ENCODE results near the gene IGF2BP1. TPM values are rescaled to one million over a fixed set of nuclear protein-coding genes. Genes with fewer than 3 reads are reported as not detected.
"Not testable (repeated sequence)": the region's sequence is repeated elsewhere in the genome, so short reads cannot be mapped to it uniquely, and the experiment has no call there.

IGF2BP1 gene
- total RNA-seq, 1 experiment from 2014 or later, result 6.4 TPM

DNA sequence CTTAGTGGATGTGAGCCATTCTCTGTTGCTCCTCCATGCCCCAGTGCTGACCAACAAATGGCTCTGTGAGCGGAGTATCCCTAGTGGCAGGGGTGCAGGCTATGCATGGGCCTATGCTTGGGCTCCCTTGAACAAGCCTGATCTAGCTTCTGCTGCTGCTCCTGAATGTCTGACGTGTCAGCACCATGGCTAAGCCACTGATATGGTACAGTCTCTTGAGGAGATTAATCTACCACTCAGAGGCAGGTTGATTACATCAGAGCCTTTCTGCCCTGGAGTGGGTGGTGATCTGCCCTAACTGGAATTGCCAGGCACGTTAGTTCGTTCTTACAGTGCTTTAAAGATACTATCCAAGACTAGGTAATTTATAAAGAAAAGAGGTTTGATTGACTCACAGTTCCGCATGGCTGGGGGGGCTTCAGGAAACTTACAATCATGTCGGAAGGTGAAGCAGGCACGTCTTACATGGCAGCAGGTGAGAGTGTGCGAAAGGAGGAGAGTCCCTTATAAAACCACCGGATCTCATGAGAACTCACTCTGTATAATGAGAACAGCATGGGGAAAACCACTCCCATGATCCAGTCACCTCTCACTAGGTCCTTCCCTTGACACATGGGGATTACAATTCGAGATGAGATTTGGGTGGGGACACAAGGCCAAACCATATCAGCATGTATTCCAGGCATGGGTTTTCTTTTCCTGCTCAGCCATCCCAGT is 93.9 kb downstream of the IGF2BP1 start:
- no peak for DNase-seq (ENCODE audit: low read depth)

DNA sequence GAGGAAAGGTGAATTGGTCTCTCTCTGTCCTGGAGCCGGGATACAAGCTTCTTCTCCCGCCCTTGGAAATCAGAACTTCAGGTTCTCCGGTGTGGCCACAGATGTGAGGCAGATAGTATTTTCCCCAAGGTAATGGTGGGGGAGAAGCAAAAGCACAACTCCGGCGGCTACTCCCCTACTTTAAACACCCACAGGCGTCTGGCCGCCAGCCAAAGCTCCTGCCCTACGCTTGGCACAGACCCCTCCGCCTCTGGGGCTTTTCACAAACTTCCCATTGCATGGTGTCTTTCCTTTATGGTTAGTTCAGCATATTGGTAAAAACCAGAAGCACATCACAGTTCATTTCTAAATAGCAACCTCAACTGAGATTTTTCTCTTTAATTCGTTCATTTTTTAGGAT is 95.9 kb downstream of the IGF2BP1 start:
- no peak for DNase-seq (ENCODE audit: low read depth)

DNA sequence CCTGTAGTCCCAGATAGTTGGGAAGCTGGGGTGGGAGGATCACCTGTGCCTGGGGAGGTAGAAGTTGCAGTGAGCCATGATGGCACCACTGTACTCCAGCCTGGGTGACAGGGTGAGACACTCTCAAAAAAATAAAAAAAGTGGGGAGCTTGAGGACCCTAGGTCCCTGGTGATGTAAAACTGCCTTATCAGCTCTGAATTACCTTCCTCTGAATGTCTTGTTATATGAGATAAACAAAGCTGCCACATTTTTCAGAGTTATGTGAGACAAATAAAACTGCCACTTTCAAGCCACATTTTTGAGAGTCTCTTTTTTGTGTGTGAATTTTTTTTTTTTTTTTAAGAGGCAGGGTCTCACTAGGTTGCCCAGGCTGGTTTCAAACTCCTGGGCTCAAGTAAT is 103.4 kb downstream of the IGF2BP1 start:
- DNase-seq (ENCODE audit: low read depth), result no peak

DNA sequence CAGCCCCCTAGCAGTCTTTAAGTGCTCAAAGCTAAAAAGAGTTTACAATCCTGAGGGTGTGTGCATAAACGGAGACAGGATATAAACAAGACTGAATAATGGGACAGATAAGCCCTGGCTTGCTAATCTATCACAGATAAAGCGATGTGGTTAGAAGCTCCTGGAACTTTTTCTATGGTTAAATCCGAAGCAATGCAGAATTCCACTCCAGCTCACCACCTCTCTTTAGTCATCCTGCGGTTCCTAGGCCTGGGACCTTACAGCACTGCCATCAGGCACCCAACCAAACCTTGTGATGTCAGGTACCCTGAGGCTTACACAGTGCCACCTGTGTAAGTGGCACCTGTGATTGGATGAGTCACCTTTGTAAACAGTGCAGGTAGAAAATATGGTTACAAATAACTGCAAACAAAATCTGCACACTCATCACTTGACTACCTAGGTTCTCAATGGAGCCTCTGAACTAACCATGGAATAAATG is 103.9 kb downstream of the IGF2BP1 start:
- DNase-seq (ENCODE audit: low read depth), result no peak

DNA sequence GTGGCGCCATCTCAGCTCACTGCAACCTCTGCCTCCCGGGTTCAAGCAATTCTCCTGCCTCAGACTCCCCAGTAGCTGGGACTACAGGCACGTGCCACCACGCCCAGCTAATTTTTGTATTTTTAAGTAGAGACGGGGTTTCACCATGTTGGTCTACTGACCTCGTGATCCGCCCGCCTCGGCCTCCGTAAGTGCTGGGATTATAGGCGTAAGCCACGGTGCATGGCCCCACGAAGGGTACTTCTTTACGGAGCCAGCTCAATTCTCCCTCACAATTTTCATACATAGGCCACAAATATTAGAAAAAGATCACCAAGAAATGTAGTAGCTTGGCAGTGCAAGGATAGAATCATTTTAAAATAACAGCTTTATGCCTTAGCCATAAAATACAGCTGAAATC is 106.2 kb downstream of the IGF2BP1 start:
- not testable (repeated sequence) for DNase-seq (ENCODE audit: low read depth)

DNA sequence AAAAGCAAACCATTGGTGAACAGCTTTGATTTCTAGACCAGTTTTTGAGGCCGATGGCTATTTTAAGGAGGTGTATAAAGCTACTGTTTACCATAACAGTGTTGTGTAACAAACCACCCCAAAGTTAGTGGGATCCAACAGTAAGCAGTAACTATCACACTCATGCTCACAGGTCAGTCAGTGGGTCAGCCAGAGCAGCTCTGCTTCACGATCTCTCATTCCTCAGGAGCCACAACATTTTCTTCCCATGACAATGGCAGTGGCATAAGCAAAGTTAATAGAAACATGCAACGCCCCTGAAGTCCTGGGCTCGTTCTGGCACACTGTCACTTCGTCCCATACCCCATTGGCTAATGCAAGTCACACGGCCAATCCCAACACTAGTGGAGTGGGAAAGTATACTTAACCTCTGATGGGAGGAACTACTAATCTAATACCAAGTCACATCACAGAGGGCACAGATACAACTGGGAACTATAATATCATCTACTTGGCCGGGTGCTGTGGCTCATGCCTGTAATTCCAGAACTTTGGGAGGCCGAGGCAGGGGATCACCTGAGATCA is 107.4 kb downstream of the IGF2BP1 start:
- peak; percentile 44 for DNase-seq (ENCODE audit: low read depth)

Other genes with a start within 250 kb of the IGF2BP1 start
- gene TTLL6, start 180.2 kb upstream of the IGF2BP1 start, total RNA-seq (2014; rRNA removed), result not detected in 2 replicates
- gene CALCOCO2, start 166.3 kb upstream of the IGF2BP1 start, total RNA-seq (2014; rRNA removed), result 43.7 and 61.7 TPM in 2 replicates
- gene ATP5MC1, start 104.6 kb upstream of the IGF2BP1 start, total RNA-seq (2014; rRNA removed), result 193 and 197 TPM in 2 replicates
- gene UBE2Z, start 89.0 kb upstream of the IGF2BP1 start, total RNA-seq (2014; rRNA removed), result 108 and 111 TPM in 2 replicates
- gene SNF8, start 52.5 kb upstream of the IGF2BP1 start, total RNA-seq (2014; rRNA removed), result 135 and 146 TPM in 2 replicates
- gene GIP, start 28.8 kb upstream of the IGF2BP1 start, total RNA-seq (2014; rRNA removed), result not detected in 2 replicates
- not detected in 2 replicates for gene B4GALNT2, start 135.4 kb downstream of the IGF2BP1 start, total RNA-seq (2014; rRNA removed)
- not detected in 2 replicates for gene GNGT2, start 213.2 kb downstream of the IGF2BP1 start, total RNA-seq (2014; rRNA removed)
- 0.19 TPM in 1 of 2 replicates, not detected in the other for gene ABI3, start 213.3 kb downstream of the IGF2BP1 start, total RNA-seq (2014; rRNA removed)
- gene PHOSPHO1, start 233.4 kb downstream of the IGF2BP1 start, total RNA-seq (2014; rRNA removed), result 0.13 and 0.23 TPM in 2 replicates